ENCODE results near the gene B3GALT4. TPM values are rescaled to one million over a fixed set of nuclear protein-coding genes. Genes with fewer than 3 reads are reported as not detected.

The B3GALT4 gene
- total RNA-seq, 6 donors from 2014 or later, result 20.1 to 29.7 (median 23.2) TPM

GRCh38 chr6:33296797-33297405 is 20.0 kb downstream of the B3GALT4 start:
- TF ChIP-seq POLR2AphosphoS5 (IDR thresholded peaks at IDR 0.05), result no peak
- no peak for TF ChIP-seq CTCF (IDR thresholded peaks at IDR 0.05)
- no peak for TF ChIP-seq POLR2A (IDR thresholded peaks at IDR 0.05)
- no peak for TF ChIP-seq EP300 (IDR thresholded peaks at IDR 0.05)
- Histone ChIP-seq H3K9me3 (no peaks in the 10 kb centered on the region), H3K36me3 (peaks cover 13 to 51% (median 40%) of the 10 kb centered on the region in 4 donors), H3K4me1 (peaks cover 24 to 48% (median 29%) of the 10 kb centered on the region in 4 donors), H3K27ac (peak overlapping the region; percentile 90 to 97 (median 97)), H3K27me3 (no peaks in the 10 kb centered on the region), H3K4me3 (peak overlapping the region; percentile 16 to 93 (median 80))
- WGBS, 2 donors, result 67 to 95% methylated on average over 7 to 12 of the region's 12 CpGs
- ATAC-seq (ENCODE audit: low FRiP score in 2 of 2) (no peak), DNase-seq (no peak)

GRCh38 chr6:33297406-33297955 is 20.6 kb downstream of the B3GALT4 start:
- peaks cover 24 to 48% (median 29%) of the 10 kb centered on the region in 4 donors for H3K4me1 ChIP-seq
- peaks cover 11 to 51% (median 37%) of the 10 kb centered on the region in 4 donors for H3K36me3 ChIP-seq
- no peaks in the 10 kb centered on the region for H3K9me3 ChIP-seq
- 3 to 17% methylated on average over 12 to 14 of the region's 16 CpGs for WGBS, 2 donors
- peak overlapping the region; percentile 90 to 97 (median 97) for H3K27ac ChIP-seq
- peak overlapping the region; percentile 79 to 95 (median 88) for H3K4me3 ChIP-seq
- ATAC-seq (ENCODE audit: low FRiP score in 2 of 2) (peak; percentile 1 to 45), DNase-seq (peak; percentile 84 to 86)
- no peaks in the 10 kb centered on the region for H3K27me3 ChIP-seq
- TF ChIP-seq POLR2AphosphoS5 (IDR thresholded peaks at IDR 0.05) (no peak), CTCF (IDR thresholded peaks at IDR 0.05) (no peak), POLR2A (IDR thresholded peaks at IDR 0.05) (no peak)

GRCh38 chr6:33297956-33298772 is 21.2 kb downstream of the B3GALT4 start:
- H3K4me1 ChIP-seq, result peaks cover 24 to 48% (median 29%) of the 10 kb centered on the region in 4 donors
- TF ChIP-seq EP300 (IDR thresholded peaks at IDR 0.05) (no peak), POLR2A (IDR thresholded peaks at IDR 0.05) (peak in 3 of 4 donors; percentile 28 to 66 (median 56)), POLR2AphosphoS5 (IDR thresholded peaks at IDR 0.05) (peak; percentile 55 to 80)
- no peaks in the 10 kb centered on the region for H3K27me3 ChIP-seq
- H3K4me3 ChIP-seq, result peak overlapping the region; percentile 79 to 95 (median 88)
- 1 to 2% methylated on average over 29 to 38 of the region's 42 CpGs for WGBS, 2 donors
- peak overlapping the region; percentile 90 to 97 (median 97) for H3K27ac ChIP-seq
- peak; percentile 84 to 88 for DNase-seq
- no peaks in the 10 kb centered on the region for H3K9me3 ChIP-seq
- H3K36me3 ChIP-seq, result peaks cover 6 to 51% (median 38%) of the 10 kb centered on the region in 4 donors
- ATAC-seq (ENCODE audit: low FRiP score in 2 of 2), result peak; percentile 74 to 84

GRCh38 chr6:33298773-33299236 is 21.9 kb downstream of the B3GALT4 start, which contains the start of gene RGL2:
Gene RGL2 (minus strand): TSS chr6:33298942. CDS start chr6:33298610, 332 bp downstream.
- peak within 1 kb of the TSS; percentile 79 to 95 (median 88) for H3K4me3 ChIP-seq
- DNase-seq, result peak; percentile 89 to 95
- 0 to 1% methylated on average over 4 to 31 of the region's 34 CpGs for WGBS, 2 donors
- peaks cover 4 to 51% (median 38%) of the 10 kb centered on the region in 4 donors for H3K36me3 ChIP-seq
- H3K27ac ChIP-seq, result peak within 1 kb of the TSS; percentile 90 to 97 (median 97)
- H3K9me3 ChIP-seq, result no peaks in the 10 kb centered on the region
- ATAC-seq (ENCODE audit: low FRiP score in 2 of 2), result peak; percentile 83 to 91
- H3K27me3 ChIP-seq, result no peaks in the 10 kb centered on the region
- TF ChIP-seq POLR2A (IDR thresholded peaks at IDR 0.05) (peak in 2 of 4 donors; percentile 16 to 40), EP300 (IDR thresholded peaks at IDR 0.05) (no peak)
- peaks cover 24 to 51% (median 29%) of the 10 kb centered on the region in 4 donors for H3K4me1 ChIP-seq

- H3K4me1 ChIP-seq, result peaks cover 24 to 57% (median 29%) of the 10 kb centered on the region in 4 donors
- TF ChIP-seq POLR2A (IDR thresholded peaks at IDR 0.05) (peak in 3 of 4 donors; percentile 37 to 87 (median 49)), POLR2AphosphoS5 (IDR thresholded peaks at IDR 0.05) (peak; percentile 86 to 90), EP300 (IDR thresholded peaks at IDR 0.05) (peak in 1 of 4 donors; percentile 34), CTCF (IDR thresholded peaks at IDR 0.05) (peak; percentile 65 to 84 (median 80))
- ATAC-seq (ENCODE audit: low FRiP score in 2 of 2), result peak; percentile 88
- peak; percentile 95 to 97 for DNase-seq
- 0% methylated on average over 8 to 43 of the region's 54 CpGs for WGBS, 2 donors
- peak overlapping the region; percentile 90 to 97 (median 97) for H3K27ac ChIP-seq
- no peaks in the 10 kb centered on the region for H3K9me3 ChIP-seq
- peaks cover 7 to 51% (median 39%) of the 10 kb centered on the region in 4 donors for H3K36me3 ChIP-seq
- H3K27me3 ChIP-seq, result no peaks in the 10 kb centered on the region
- peak overlapping the region; percentile 79 to 95 (median 88) for H3K4me3 ChIP-seq
Measured at GRCh38 chr6:33299237-33299944, 22.5 kb downstream of the B3GALT4 start.
